Ovary (tissue), 3 donors: ENCODE results near the gene PHYHD1.

Experiments used
- CTCF ChIP-seq, 3 donors: fragments of 450-650 bp in 2 of 3; fragments of 200-600 bp in 1 of 3; IDR thresholded peaks; one replicate each; pipeline versions ENCODE4 v1.5.1 to v1.8.0; 2016 to 2022; ENCODE audit warnings: antibody characterized with exemption in 3 of 3, mild to moderate bottlenecking in 1 of 3
- EP300 ChIP-seq: sonication (generic); formaldehyde crosslinking; IDR thresholded peaks from one replicate; pipeline ENCODE4 v1.6.1; 2017; ENCODE audit warnings: antibody characterized with exemption
- donor health status: DM: no; HTN: no; CAD: no.

GRCh38 chr9:128937310-128938165, 16.8 kb downstream of the PHYHD1 start:
- TF ChIP-seq CTCF (IDR thresholded peaks at IDR 0.05) (no peak), EP300 (no peak)
